Cerebellar nuclear complex (tissue), 1 donor: ENCODE measurements around the gene EHD2.
"Not testable (repeated sequence)": the region's sequence is repeated elsewhere in the genome, so short reads cannot be mapped to it uniquely, and the experiment has no call there.

Experiments
- DNase-seq, 2 experiments: peaks; one replicate each; lab custom pipeline; 2025; lab: John Stamatoyannopoulos, UW

EHD2 gene

DNA sequence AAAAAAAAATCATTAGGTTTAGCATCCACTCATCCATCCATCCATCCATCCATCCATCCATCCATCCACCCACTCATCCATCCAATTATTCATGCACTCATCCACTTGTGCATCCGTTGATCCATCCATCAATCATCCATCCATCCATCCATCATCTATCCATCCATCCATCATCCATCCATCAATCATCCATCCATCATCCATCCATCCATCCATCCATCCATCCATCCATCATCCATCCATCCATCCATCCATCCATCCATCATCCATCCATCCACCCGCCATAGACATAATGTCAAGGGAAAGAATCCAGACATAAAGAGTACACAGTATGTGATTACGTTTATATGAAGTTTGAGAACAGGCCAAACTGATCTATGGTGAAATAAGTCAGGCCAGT, 56.3 kb downstream of the EHD2 start:
- DNase-seq, result no peak

- DNase-seq, result not testable (repeated sequence)
Measured at GRCh38 chr19:47771291-47771690, 58.1 kb downstream of the EHD2 start.

GRCh38 chr19:47776568-47776967, 63.3 kb downstream of the EHD2 start:
- no peak for DNase-seq

DNA sequence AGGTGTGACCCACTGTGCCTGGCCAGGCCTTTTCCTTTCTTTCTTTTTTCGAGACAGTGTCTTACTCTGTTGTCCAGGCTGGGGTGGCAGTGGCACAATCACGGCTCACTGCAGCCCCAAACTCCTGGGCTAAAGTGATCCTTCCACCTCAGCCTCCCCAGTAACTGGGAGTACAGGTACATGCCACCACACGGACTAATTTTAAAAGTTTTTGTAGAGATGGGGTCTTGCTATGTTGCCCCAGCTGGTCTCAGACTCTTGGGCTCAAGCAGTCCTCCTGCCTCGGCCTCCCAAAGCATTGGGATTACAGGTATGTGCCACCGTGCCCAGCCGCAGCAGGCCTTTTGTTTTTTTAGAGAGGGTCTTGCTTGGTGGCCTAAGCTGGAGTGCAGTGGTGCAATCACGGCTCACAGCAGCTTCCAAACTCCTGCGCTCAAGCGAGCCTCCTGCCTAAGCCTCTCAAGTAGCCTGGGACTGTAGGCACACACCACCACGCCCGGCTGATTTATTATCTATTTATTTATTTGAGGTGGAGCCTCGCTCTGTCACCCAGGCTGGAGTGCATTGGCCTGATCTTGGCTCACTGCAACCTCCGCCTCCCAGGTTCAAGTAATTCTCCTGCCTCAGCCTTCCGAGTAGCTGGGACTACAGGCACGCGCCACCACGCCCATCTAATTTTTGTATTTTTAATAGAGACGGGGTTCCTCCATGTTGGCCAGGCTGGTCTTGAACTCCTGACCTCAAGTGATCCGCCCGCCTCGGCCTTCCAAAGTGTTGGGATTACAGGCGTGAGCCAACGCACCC, 64.2 kb downstream of the EHD2 start:
- not testable (repeated sequence) for DNase-seq

DNA sequence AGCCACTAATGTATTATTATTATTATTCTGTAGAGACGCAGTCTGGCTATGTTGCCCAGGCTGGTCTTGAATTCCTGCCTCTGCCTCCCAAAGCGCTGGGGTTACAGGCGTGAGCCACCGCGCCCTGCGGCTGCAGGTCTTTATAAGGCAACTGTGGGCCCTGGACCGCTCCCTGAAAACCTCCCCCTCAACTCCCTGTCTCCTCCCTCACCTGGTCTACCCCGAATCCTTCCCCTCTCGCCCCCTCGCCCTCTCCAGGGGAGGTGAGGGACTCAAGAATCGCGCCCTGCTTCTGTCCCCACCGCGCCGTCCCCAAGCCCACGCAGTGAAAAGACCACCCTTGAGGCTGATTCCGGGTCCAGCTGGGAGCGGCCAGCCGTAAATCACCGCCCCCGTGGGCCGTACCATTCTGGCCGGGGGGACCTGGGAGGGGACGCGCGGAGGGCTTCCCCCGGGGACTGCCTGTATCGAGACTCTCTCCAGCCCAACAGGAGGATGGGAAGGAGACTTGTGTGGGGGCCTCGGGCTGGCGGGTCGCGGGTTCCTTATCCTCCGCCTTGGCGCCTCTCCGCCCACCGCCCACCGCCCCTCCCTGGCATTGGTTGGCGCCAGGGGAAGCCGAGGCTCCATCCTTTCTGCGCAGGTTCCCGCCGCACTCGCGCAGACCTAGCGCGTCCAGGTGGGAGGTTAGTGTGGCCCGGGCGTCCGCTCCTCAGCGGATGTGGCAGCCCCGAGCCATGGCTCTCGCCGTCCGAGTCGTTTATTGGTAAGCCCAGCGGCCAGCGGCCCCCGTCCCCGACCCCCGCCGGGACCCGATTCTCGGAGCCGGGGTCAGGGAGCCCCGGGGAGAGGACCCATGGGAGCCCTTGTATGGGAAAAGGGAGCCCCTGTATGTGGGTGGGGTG, 65.1 kb downstream of the EHD2 start, which contains the start of gene SELENOW:
TSS of gene SELENOW (plus strand) at position 655 of the 905 bp plus-strand sequence. CDS start at position 738, 83 bp downstream.
- peak in 1 of 2 experiments; percentile 36 for DNase-seq

DNA sequence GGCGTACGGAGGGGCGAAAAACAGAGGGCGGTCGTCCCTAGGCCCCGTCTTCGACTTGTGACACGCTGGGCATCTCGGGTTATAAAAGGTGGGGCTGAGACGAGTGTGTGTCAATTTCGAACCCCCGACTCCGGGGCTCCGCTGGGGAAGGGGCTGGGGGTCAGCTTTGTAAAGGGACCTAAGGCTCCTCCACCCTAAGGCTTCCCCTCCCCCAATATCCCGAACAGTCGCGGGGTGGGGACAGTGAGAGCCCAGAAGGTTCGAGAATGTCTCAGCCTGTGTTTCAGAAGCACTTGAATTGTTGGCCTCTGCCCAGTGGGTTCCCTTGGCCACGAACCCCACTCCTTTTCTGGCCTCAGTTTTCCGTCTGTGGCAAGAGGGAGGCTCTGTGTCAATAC, 65.7 kb downstream of the EHD2 start:
- peak in 1 of 2 experiments; percentile 3 for DNase-seq

- peak in 1 of 2 experiments; percentile 35 for DNase-seq
Measured at GRCh38 chr19:47779524-47780214, 66.4 kb downstream of the EHD2 start.

GRCh38 chr19:47780215-47780551, 67.0 kb downstream of the EHD2 start:
- no peak for DNase-seq

- DNase-seq, result peak in 1 of 2 experiments; percentile 11
Measured at GRCh38 chr19:47781590-47782262, 68.5 kb downstream of the EHD2 start.

DNA sequence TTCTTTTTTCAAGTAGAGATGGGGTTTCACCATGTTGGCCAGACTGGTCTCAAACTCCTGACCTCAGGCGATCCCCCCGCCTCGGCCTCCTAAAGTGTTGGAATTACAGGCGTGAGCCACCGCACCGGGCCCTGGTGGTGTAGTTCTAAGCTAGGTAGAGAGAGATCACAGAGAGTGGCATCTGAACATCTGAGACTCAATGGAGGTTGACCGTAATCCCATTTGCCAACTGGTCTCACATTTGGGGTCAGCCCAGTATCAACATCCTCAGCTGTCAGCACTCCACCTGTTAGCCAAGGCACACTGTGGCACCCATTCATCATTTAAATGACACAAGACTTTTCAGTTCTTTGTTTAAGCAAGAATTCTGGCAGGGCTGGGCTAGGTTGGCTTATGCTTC, 73.3 kb downstream of the EHD2 start:
- DNase-seq, result no peak

- not testable (repeated sequence) for DNase-seq
Measured at GRCh38 chr19:47787307-47787706, 74.1 kb downstream of the EHD2 start.

- DNase-seq, result not testable (repeated sequence)
Measured at GRCh38 chr19:47789811-47790210, 76.6 kb downstream of the EHD2 start.

- no peak for DNase-seq
Measured at GRCh38 chr19:47790398-47790814, 77.2 kb downstream of the EHD2 start.

- DNase-seq, result no peak
Measured at GRCh38 chr19:47792616-47793015, 79.4 kb downstream of the EHD2 start.
